Aorta (tissue), 5 donors: Measurements from ENCODE around the gene PLD4. TPM values are rescaled to one million over a fixed set of nuclear protein-coding genes. Genes with fewer than 3 reads are reported as not detected.
A peak's percentile ranks its signal among the peaks of the same experiment; 100 is the strongest.

Source experiments
- ATAC-seq: fragments of 200-7000 bp; cut with Tn5 transposase; one replicate; pipeline ENCODE4 v1.9.1; 2022; ENCODE audit warnings: moderate library complexity; ENCODE audit not compliant: low FRiP score
- DNase-seq, 2 donors: peaks; one replicate each; pipeline ENCODE4 v3.0.0-alpha.2; 2020
- H3K27ac ChIP-seq, 2 donors: one replicate each; pipeline ENCODE4 v1.5.1; 2013; ENCODE audit warnings: low read length in 2 of 2, mild to moderate bottlenecking in 2 of 2, moderate library complexity in 2 of 2, control low read depth in 1 of 2, inconsistent platforms in 1 of 2, low read depth in 1 of 2
- H3K27me3 ChIP-seq, 2 donors: one replicate each; pipeline ENCODE4 v1.6.1; 2013; ENCODE audit warnings: control low read depth in 1 of 2, low read length in 1 of 2, mild to moderate bottlenecking in 1 of 2, moderate library complexity in 1 of 2; ENCODE audit not compliant: insufficient read depth in 2 of 2, control insufficient read depth in 1 of 2
- H3K36me3 ChIP-seq, 2 donors: one replicate each; pipeline ENCODE4 v1.6.1; 2013; ENCODE audit warnings: control low read depth in 1 of 2, low read length in 1 of 2, mild to moderate bottlenecking in 1 of 2; ENCODE audit not compliant: insufficient read depth in 2 of 2, control insufficient read depth in 1 of 2
- H3K4me1 ChIP-seq, 2 donors: one replicate each; pipeline ENCODE4 v1.6.1; 2013; ENCODE audit warnings: low read length in 2 of 2, control low read depth in 1 of 2, mild to moderate bottlenecking in 1 of 2, moderate library complexity in 1 of 2; ENCODE audit not compliant: insufficient read depth in 2 of 2, control insufficient read depth in 1 of 2
- H3K4me3 ChIP-seq, 2 donors: one replicate each; pipeline ENCODE4 v1.5.1; 2013; ENCODE audit warnings: low read length in 2 of 2, control low read depth in 1 of 2, mild to moderate bottlenecking in 1 of 2
- H3K9me3 ChIP-seq: one replicate; pipeline ENCODE4 v1.6.1; 2013; ENCODE audit warnings: mild to moderate bottlenecking, low read length; ENCODE audit not compliant: control insufficient read depth
- WGBS, 2 donors: extraction: QIAGEN DNeasy Blood & Tissue Kit; methylation state at CpG; one replicate each; pipeline ENCODE4 v1.1.7; 2013; 5-methylcytosine and 5-hydroxymethylcytosine counted together
- intact Hi-C, 2 donors: fragments of 100-400 bp; cut with DNase I; formaldehyde crosslinking; loops; one replicate each; pipeline versions ENCODE4 v1.14.2 to v1.15.0; 2022
- polyA plus RNA-seq, 2 donors: library from polyadenylated mRNA; stranded (reverse); fragments of 200-250 nt; gene quantifications; one replicate each; pipeline ENCODE4 v1.2.3, GENCODE V29; 2013
- total RNA-seq, 2 donors: library from RNA; stranded (reverse); fragmentation: NEBNext Ultra II Directional; extraction: Animal tissue kit (Norgen Biotek cat#: 25700); gene quantifications; one replicate each; pipeline ENCODE4 v1.2.1, GENCODE V29; 2021
- donor health status: healthy with polysubstance abuse.
- donor health status: Bipolar disorder and iron deficiency.
- donor health status: DM: no; HTN: no; CAD: no.
- donor health status: DM: no; HTN: no; CAD: no.
- donor health status: DM: yes; HTN: yes; CAD: no.

Gene PLD4
- total and polyA plus RNA-seq, 4 donors = 0.38 to 1.7 (median 0.62) TPM; not detected in 1

DNA sequence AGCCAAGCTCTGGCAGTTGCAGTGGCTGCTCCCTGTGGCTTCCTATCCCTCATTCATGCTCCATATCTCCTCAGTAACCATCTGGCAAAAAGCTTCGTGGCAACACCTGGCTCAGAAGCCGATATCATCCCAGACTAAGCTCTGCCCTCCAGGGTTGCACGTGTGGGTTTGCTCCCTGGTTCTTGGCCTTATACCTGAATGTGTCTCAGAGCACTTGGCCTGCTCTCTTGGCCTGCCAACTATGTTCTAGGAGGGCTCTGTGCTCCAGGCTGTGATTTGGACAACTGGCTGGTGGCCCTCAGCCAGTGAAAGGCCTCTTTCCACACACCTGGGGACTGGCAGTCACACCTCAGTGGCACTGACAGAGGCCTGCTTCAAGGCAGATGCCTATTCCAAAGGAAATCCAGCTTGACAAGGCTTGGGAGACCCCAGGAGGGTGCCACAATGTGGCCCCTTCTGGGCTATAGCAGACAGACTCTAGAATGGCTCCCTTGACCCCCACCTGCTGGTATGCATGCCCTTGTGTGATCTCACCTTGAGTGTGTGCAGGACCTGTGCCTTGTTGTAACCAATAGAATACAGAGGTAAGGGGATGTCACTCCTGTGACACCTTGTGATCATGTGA is 10.5 kb downstream of the PLD4 start:
- ATAC-seq = no peak
- H3K27ac ChIP-seq = no peak overlapping the region
- intact Hi-C loops = loop anchor here (2.0 to 10.0 kb wide), 2 partner anchors 32 to 110 kb away; no protein-coding TSS in a partner anchor
- H3K4me3 ChIP-seq = no peak overlapping the region
- no peaks in the 10 kb centered on the region for H3K4me1 ChIP-seq
- H3K27me3 ChIP-seq = no peaks in the 10 kb centered on the region
- H3K36me3 ChIP-seq = no peaks in the 10 kb centered on the region
- WGBS, 2 donors = 71 to 79% methylated on average over 3 of the region's 3 CpGs
- no peak for DNase-seq
- H3K9me3 ChIP-seq = no peaks in the 10 kb centered on the region

DNA sequence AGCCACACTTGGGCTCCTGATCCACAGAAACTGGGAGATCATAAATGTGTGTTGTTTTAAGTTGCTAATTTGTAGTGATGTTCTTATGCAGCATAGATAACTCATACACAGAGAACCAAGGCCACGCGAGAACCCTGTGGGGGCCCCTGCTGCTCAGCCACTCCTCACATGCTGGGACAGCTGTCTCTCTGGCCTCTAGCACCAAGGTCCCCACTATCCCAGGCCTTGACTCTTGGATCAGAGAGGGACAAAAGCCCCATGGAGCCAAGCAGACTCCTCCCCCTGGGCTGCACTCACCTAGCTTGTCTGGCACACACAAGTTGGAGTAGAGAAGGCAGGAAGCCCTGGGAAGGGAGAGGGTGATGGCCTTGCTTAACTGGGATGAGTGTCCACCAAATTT is 11.3 kb downstream of the PLD4 start:
- DNase-seq (no peak), ATAC-seq (no peak)
- Histone ChIP-seq H3K9me3 (no peaks in the 10 kb centered on the region), H3K4me1 (no peaks in the 10 kb centered on the region), H3K27ac (no peak overlapping the region), H3K4me3 (no peak overlapping the region), H3K27me3 (no peaks in the 10 kb centered on the region), H3K36me3 (no peaks in the 10 kb centered on the region)
- 44 to 80% methylated on average over 2 of the region's 2 CpGs for WGBS, 2 donors
- intact Hi-C loops = loop anchor here (2.0 to 10.0 kb wide), 2 partner anchors 31 to 109 kb away; no protein-coding TSS in a partner anchor

DNA sequence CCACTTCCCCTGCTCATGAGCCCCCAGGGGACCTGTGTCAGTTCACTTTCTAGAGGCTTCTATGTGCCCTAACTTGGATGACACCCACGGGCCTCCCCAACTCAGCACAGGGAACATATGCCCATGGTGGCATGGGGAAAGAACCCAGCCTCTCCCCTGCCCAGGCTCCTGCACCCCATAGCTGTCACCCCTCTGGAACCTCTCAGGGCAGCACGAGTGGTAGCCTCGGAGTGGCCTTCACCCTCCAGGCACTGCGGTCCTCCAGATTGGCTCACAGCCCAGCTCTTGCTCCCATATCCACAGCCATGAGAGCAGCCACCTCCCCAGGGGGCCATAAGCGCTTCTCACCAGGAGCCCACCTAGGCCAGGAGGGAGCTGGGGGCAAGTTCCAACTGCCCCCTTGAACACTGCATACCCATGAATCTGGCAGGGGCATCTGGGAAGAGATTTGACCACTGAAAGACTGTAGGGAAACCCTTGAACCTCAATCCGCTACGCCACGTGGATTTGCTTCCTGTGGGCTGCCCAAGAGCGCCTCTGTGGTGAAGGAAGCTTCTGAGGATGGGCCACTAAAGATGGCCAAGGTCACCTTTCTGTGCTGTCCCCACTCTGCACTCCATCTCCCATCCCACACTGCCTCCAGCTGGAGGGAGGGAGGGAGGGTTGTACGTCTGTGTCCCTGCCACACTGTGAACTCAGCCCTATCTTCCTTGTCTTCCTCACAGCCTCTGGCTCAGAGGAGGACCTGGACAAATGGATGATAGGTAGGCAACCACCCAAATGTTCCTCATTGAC is 11.9 kb downstream of the PLD4 start:
- Histone ChIP-seq H3K9me3 (no peaks in the 10 kb centered on the region), H3K4me1 (no peaks in the 10 kb centered on the region), H3K4me3 (no peak overlapping the region), H3K27me3 (no peaks in the 10 kb centered on the region), H3K36me3 (no peaks in the 10 kb centered on the region), H3K27ac (no peak overlapping the region)
- DNase-seq (peak; percentile 44 to 64), ATAC-seq (no peak)
- WGBS, 2 donors = 64 to 66% methylated on average over 10 of the region's 10 CpGs
- intact Hi-C loops = loop anchor here (2.0 to 10.0 kb wide), 2 partner anchors 30 to 108 kb away; no protein-coding TSS in a partner anchor

DNA sequence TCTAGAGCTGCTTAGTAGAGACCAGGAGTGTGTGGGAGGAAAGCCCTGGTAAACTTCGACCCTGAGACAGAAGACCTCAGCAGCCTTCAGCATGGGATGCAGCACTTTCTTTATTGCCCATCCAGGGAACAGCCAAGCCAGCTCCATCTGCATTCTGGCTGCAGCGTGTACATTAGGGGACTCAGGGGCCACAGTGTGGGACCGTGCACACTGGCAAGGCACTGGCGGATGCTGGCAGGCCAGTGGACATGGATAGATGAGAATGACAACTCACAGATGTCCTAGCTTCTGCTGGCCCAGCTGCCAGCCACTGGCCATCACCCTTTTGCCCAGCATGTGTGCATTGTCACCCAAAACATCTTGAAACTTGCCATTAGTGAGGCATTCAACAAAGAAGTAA is 12.5 kb downstream of the PLD4 start:
- peak in 1 of 2 donors; percentile 35 for DNase-seq
- Histone ChIP-seq H3K4me3 (no peak overlapping the region), H3K36me3 (no peaks in the 10 kb centered on the region), H3K27ac (no peak overlapping the region), H3K27me3 (no peaks in the 10 kb centered on the region), H3K4me1 (no peaks in the 10 kb centered on the region), H3K9me3 (no peaks in the 10 kb centered on the region)
- WGBS, 2 donors = 64 to 76% methylated on average over 4 of the region's 4 CpGs
- ATAC-seq = no peak
- intact Hi-C loops = loop anchor here (2.0 to 10.0 kb wide), 2 partner anchors 30 to 108 kb away; no protein-coding TSS in a partner anchor

DNA sequence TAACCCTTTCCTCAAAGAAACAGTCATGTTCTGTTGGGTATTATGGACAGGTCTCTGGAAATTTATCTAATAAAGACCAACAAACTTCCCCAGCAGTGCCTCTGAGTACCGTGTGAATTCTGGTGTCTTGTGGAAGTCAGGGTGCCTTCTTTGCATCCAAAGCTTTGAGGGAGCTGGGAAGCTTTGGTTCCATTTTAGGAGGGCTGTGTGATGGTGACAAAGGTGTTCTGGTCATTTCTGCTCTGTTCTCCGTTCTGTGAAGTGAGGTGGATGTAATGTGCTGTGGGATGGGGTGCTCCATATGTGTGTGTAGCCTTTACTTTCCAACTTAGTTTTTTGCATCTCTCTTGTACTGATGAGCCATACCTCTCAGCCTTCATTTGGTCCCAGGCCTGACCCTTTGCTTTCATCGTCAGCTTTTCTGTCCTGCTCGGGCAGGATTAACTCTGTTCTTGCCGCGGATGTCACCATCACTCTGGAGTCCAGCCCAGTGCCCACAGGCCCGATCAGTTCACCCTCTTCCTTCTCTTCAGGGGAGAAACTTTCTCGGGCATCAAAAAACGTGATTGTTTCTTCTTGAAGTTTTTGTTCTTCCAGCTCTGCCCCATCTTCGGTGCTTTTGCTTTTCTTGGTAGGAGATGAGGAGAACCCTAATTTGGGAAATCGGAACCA is 13.2 kb downstream of the PLD4 start:
- DNase-seq (peak in 1 of 2 donors; percentile 17), ATAC-seq (no peak)
- 69 to 73% methylated on average over 11 of the region's 11 CpGs for WGBS, 2 donors
- H3K36me3 ChIP-seq = no peaks in the 10 kb centered on the region
- no peaks in the 10 kb centered on the region for H3K9me3 ChIP-seq
- intact Hi-C loops = loop anchor here (2.0 to 10.0 kb wide), 2 partner anchors 29 to 107 kb away; no protein-coding TSS in a partner anchor
- H3K27ac ChIP-seq = no peak overlapping the region
- H3K4me3 ChIP-seq = no peak overlapping the region
- H3K27me3 ChIP-seq = no peaks in the 10 kb centered on the region
- H3K4me1 ChIP-seq = no peaks in the 10 kb centered on the region

- 77 to 81% methylated on average over 2 of the region's 2 CpGs for WGBS, 2 donors
- Histone ChIP-seq H3K36me3 (no peaks in the 10 kb centered on the region), H3K9me3 (no peaks in the 10 kb centered on the region), H3K27me3 (no peaks in the 10 kb centered on the region), H3K4me3 (no peak overlapping the region), H3K4me1 (no peaks in the 10 kb centered on the region), H3K27ac (no peak overlapping the region)
- ATAC-seq (no peak), DNase-seq (no peak)
- intact Hi-C loops = loop anchor here (10.0 kb wide), 1 partner anchor 106 kb away; no protein-coding TSS in a partner anchor
Measured at GRCh38 chr14:104938436-104938835, 13.8 kb downstream of the PLD4 start.

- H3K36me3 ChIP-seq = no peaks in the 10 kb centered on the region
- no peak overlapping the region for H3K4me3 ChIP-seq
- no peak overlapping the region for H3K27ac ChIP-seq
- ATAC-seq = no peak
- no peaks in the 10 kb centered on the region for H3K4me1 ChIP-seq
- H3K27me3 ChIP-seq = no peaks in the 10 kb centered on the region
- intact Hi-C loops = loop anchor here (10.0 kb wide), 1 partner anchor 106 kb away; no protein-coding TSS in a partner anchor
- DNase-seq = no peak
- WGBS, 2 donors = 73 to 94% methylated on average over 1 of the region's 1 CpG
- no peaks in the 10 kb centered on the region for H3K9me3 ChIP-seq
Measured at GRCh38 chr14:104938960-104939359, 14.3 kb downstream of the PLD4 start.

DNA sequence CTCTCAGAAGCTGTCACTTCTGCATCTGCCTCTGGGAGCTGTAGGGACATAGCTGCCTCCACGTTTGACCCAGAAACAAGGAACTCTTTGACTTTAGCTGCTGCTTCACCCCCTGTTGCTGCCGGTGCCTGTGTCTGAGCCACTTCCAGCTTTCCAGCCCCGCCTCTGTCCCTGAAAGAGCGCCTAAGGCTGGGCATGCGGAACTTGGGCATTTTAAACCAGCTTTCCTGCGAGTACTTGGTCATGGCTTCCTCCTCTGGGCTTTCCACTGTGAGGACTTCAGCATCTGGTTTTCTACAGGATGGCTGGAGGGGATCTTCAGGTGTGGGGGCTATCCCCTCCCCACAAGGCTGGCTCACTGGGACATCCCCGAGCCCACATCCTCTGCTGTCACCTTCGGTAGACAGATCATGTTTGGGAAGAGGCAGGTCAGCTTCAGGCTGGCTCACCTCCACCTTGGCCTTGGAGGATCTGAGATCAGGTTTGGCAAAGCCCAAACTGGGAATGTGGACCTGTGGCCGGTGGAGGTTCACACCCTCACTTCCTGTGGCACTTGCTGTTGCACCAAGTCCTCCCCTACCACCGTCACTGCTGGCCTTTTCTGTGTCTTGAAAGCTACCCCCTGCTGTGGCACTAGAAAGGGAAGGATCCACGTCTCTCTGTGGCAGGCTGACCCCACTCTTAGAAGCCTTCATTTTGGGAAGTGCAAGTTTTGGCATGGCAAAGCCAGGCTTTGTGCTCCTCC is 15.2 kb downstream of the PLD4 start:
- intact Hi-C loops = loop anchor here (10.0 kb wide), 1 partner anchor 105 kb away; no protein-coding TSS in a partner anchor
- no peak for ATAC-seq
- H3K36me3 ChIP-seq = no peaks in the 10 kb centered on the region

More for the DNA sequence above, 15.2 kb downstream of the PLD4 start:
- Histone ChIP-seq H3K27ac (no peak overlapping the region), H3K9me3 (no peaks in the 10 kb centered on the region), H3K4me1 (no peaks in the 10 kb centered on the region), H3K4me3 (no peak overlapping the region), H3K27me3 (no peaks in the 10 kb centered on the region)
- DNase-seq = peak; percentile 35 to 63
- WGBS, 2 donors = 58 to 61% methylated on average over 11 of the region's 11 CpGs
